ENCODE results near the gene IGSF6.

IGSF6 gene

DNA sequence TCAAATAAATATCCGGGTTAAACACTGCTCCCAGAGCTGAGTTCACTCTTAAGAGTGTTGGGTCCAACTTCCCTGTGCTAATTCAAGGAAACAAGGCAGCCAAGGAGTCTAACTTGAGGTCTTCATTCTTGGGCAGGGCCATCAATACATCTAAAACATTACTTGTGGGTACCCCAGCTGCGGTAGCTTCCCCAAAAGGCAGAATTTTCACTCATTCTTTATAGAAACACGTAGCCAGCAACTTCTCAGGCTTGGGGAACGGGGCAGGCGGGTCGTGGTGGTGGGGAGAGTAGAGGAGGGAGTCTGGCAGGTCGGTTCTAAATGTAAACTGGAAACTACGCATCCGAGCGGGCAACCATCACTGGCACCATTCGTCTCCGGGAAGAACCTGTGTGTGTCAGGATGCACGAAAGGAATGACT is 53.7 kb downstream of the IGSF6 start:
- no peak for DNase-seq

DNA sequence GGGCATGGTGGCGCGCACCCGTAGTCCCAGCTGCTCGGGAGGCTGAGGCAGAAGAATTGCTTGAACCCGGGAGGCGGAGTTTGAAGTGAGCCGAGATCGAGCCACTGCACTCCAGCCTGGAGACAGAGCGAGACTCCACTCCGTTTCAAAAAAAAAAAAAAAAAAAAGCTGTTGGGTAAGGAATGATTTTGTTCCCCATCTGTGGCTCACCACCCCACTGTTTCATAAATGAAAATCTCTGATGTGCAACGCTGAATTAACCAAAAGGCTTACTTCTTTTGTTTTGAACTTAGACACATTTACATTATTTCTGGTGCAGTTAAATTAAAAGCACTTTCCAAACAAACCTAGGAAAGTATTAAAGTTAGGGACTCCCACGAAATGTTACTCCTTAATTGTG is 54.2 kb downstream of the IGSF6 start:
- no peak for DNase-seq

DNA sequence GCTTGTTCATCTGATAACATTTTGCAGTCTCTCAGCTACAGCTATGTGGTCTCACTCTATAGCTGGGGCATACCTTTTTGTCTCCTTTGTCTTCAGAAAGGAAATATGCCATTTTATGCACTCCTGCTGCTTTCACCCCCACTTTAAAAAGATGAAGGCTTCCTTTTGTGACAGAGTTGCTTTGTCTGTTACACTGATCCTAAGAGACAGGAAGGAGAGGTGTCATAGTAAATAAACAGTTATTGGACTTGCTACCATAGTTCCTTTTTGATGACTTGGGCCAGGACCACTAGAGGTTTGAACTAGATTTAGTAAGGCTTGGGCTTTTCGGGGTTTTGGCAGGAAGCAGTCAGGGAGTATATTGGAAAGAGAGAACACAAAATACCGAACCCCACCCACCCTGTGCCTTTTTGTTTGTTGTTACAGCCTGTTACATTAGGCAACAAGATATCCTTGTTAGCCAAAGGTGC is 54.8 kb downstream of the IGSF6 start:
- DNase-seq, result no peak

DNA sequence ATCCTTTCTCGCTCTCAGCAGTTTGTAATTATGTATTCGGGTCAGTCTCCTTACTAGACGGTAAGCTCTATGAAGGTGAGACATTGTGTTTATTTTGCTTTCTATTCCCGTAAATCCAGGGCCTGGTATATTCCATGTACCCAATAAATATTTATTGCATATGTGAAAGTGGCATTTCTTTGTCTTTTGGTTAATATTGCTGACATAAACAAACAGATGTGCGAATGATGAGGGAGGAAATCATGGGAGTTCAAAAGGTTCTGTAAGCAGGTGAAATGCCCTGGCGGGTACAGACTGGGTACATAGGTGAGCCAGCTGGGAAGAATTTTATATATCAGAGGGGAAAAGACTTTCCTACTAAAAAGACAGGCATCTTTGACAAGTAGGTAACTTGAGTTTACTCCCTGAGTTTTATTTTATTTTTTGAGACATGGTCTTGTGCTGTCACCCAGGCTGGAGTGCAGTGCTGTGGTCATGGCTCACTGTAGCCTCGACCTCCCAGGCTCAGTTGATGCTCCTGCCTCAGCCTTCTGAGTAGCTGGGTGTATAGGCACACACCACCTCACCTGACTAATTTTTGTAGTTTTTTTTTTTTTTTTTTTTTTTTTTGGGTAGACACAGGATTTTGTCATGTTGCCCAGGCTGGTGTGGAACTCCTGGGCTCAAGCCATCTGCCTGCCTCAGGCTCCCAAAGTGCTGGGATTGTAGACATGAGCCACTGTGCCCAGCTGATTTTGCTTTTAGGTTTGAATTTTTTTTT is 58.7 kb downstream of the IGSF6 start:
- DNase-seq, result no peak

DNA sequence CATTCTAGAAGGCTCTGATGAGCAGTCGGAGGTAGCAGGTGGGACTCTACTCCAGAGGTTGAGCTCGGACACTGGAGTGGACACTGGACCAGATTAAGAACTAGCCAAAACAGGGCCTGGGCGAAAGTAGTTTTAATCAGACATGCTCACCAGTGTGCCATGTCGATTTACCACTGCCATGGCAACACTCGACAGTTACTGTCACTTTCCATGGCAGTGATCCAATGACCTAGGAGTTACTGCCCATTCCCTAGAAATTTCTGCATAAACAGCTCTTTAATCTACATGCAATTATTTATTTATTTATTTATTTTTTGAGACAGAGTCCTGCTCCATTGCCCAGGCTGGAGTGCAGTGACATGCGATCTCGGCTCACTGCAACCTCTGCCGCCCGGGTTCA is 60.2 kb downstream of the IGSF6 start:
- no peak for DNase-seq

DNA sequence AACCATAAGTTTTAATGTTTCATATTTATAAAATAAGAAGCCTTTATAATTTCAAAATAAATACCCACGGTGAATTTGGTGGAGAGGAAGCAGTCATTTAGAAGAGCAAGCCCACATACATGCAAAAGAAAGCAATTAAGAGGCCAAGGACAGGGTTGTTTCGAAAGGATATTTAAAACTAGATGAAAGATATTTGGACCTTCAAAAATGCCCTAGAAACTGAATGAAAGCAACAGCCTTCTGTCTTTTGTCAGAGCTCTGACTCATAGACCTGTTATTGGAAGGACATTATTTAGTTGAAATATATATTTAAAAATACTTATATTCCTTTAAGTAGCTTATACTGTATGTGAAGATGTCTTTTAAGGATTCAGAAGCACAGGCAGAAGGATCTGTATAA is 61.6 kb downstream of the IGSF6 start:
- DNase-seq, result no peak

DNA sequence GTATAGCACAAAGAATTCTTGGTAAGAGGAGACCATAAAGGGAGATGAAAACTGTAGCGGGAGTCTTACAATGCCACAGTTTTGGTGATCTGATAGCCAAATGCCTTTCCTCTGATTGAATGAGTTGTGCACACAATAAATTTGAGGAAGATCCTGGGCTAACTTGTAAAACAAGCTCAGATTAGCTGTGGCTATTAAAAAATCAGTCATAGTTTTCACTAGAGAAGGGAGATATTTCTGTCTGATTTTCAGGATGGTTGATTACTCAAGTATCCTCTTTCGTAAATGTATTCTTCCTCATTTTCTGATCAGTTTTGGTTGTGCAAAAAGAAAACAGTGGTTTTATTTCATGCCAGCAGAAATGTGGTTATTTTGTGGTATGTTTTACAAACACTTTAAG is 62.1 kb downstream of the IGSF6 start:
- DNase-seq, result no peak

DNA sequence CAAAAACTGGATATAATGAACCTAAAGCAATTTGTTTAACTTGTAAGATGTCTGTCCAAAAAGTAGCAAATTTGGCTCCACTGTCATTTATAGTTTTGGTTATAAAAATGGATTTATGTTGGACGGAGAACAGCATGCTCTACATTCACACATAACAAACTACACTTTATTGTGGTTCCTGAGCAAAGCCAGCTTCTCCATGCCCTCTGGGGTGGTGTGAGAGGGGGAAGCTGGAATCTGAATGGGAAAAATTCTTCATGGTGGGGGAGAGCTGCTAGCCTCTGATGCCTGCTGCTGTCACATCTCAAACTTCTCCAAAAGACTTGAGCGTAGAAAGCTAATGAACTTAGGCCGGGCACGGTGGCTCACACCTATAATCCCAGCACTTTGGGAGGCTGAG is 62.9 kb downstream of the IGSF6 start:
- no peak for DNase-seq

Measured in central memory CD4-positive, alpha-beta T cell (primary cell).